Choroid plexus epithelial cell (primary cell): Measurements from ENCODE around the gene MACROH2A1.

Experiments
- DNase-seq: peaks from one replicate; pipeline ENCODE4 v3.0.0-alpha.2; 2010; ENCODE audit warnings: low read depth
- H3K4me3 ChIP-seq: 2 replicates; pipeline ENCODE4 v1.5.1; 2011; ENCODE audit warnings: low read depth, mild to moderate bottlenecking, control low read depth, low read length, moderate library complexity
- CTCF ChIP-seq: conservative IDR thresholded peaks from 2 replicates; pipeline ENCODE4 v1.5.1; 2011; ENCODE audit warnings: low read depth, mild to moderate bottlenecking, control low read depth, inconsistent platforms, low read length, moderate library complexity

MACROH2A1 gene

GRCh38 chr5:135405082-135405481 is 6.1 kb upstream of the MACROH2A1 start:
- TF ChIP-seq CTCF: no peak
- H3K4me3 ChIP-seq: no peak overlapping the region
- no peak for DNase-seq

GRCh38 chr5:135402031-135402430 is 3.0 kb upstream of the MACROH2A1 start:
- no peak for TF ChIP-seq CTCF
- no peak overlapping the region for H3K4me3 ChIP-seq
- no peak for DNase-seq

- no peak for DNase-seq
- H3K4me3 ChIP-seq: no peak overlapping the region
- no peak for TF ChIP-seq CTCF
Observed at GRCh38 chr5:135400866-135401265, 1.8 kb upstream of the MACROH2A1 start.

GRCh38 chr5:135399794-135400542 is 937 bp upstream of the MACROH2A1 start:
- peak overlapping the region; percentile 83 for H3K4me3 ChIP-seq
- no peak for TF ChIP-seq CTCF

GRCh38 chr5:135398160-135398854 is 724 bp downstream of the MACROH2A1 start:
- peak overlapping the region; percentile 83 for H3K4me3 ChIP-seq
- DNase-seq: peak; percentile 45
- no peak for TF ChIP-seq CTCF

More at GRCh38 chr5:135399794-135400542, 937 bp upstream of the MACROH2A1 start:
- DNase-seq: no peak

GRCh38 chr5:135397084-135397483 is 1.9 kb downstream of the MACROH2A1 start:
- H3K4me3 ChIP-seq: no peak overlapping the region
- no peak for TF ChIP-seq CTCF
- no peak for DNase-seq

- no peak for TF ChIP-seq CTCF
- no peak overlapping the region for H3K4me3 ChIP-seq
- no peak for DNase-seq
Observed at GRCh38 chr5:135396459-135397055, 2.5 kb downstream of the MACROH2A1 start.
